Transverse colon (tissue), 4 donors: ENCODE results near the gene LARP4B. TPM values are rescaled to one million over a fixed set of nuclear protein-coding genes. Genes with fewer than 3 reads are reported as not detected.

ENCODE experiments used
- DNase-seq: peaks from one replicate; pipeline ENCODE4 v3.0.0-alpha.2; 2019
- H3K27ac ChIP-seq, 4 donors: fragments of 200-600 bp; sonication (generic); 2 replicates each; pipeline ENCODE4 v1.5.1; 2016 to 2018; ENCODE audit warnings: inconsistent platforms in 4 of 4
- H3K27me3 ChIP-seq: fragments of 200-600 bp; sonication (generic); 2 replicates; pipeline ENCODE4 v1.5.1; 2017; ENCODE audit warnings: inconsistent platforms
- H3K36me3 ChIP-seq, 4 donors: fragments of 200-600 bp; sonication (generic); 2 replicates each; pipeline ENCODE4 v1.5.1; 2017 to 2019; ENCODE audit warnings: inconsistent platforms in 4 of 4
- H3K4me1 ChIP-seq, 4 donors: fragments of 200-600 bp; sonication (generic); 2 replicates each; pipeline ENCODE4 v1.5.1; 2017 to 2020; ENCODE audit warnings: inconsistent platforms in 4 of 4
- H3K4me3 ChIP-seq, 4 donors: fragments of 200-600 bp; sonication (generic); 1 replicate in 1 of 4; 2 replicates in 3 of 4; pipeline versions ENCODE4 v1.5.1 to v1.6.1; 2017 to 2019; ENCODE audit warnings: inconsistent platforms in 4 of 4
- H3K9me3 ChIP-seq, 2 donors: fragments of 200-600 bp; sonication (generic); 2 replicates each; pipeline ENCODE4 v1.5.1; 2017 to 2019; ENCODE audit warnings: inconsistent platforms in 2 of 2
- CTCF ChIP-seq, 5 experiments: fragments of 200-600 bp in 3 of 5; fragments of 450-650 bp in 2 of 5; sonication (generic) in 3 of 5; IDR thresholded peaks; 1 replicate in 2 of 5; 2 replicates in 3 of 5; pipeline ENCODE4 v1.5.1; 2016 to 2017; ENCODE audit warnings: antibody characterized with exemption in 5 of 5, inconsistent platforms in 3 of 5, mild to moderate bottlenecking in 2 of 5, moderate library complexity in 1 of 5
- EP300 ChIP-seq: sonication (generic); formaldehyde crosslinking; IDR thresholded peaks from one replicate; pipeline ENCODE4 v1.6.1; 2017; ENCODE audit warnings: antibody characterized with exemption, low read depth
- POLR2A ChIP-seq: fragments of 450-650 bp; IDR thresholded peaks from one replicate; pipeline ENCODE4 v1.6.1; 2016; ENCODE audit warnings: antibody characterized with exemption, mild to moderate bottlenecking, moderate library complexity
- POLR2AphosphoS5 ChIP-seq, 3 donors: sonication (generic); formaldehyde crosslinking; IDR thresholded peaks; one replicate each; pipeline ENCODE4 v1.6.1; 2016; ENCODE audit warnings: antibody characterized with exemption in 3 of 3
- whole genome bisulfite sequencing, 2 donors: methylation state at CpG; one replicate each; pipeline ENCODE4 v1.1.5; 2018; ENCODE audit warnings: low coverage in 1 of 2; 5-methylcytosine and 5-hydroxymethylcytosine counted together
- in situ Hi-C, 4 donors: fragments of 200-750 bp; cut with MboI; loops; one replicate each; pipeline versions ENCODE4 v1.15.0 to v1.15.1; 2017; ENCODE audit warnings: low sequenced_read_pairs in 3 of 4, low pct_ligation_motif_present in 1 of 4, low pct_unique_long_range_greater_than_20kb in 1 of 4
- intact Hi-C: fragments of 100-400 bp; cut with DNase I; formaldehyde crosslinking; loops from one replicate; pipeline ENCODE4 v1.15.1; 2023; ENCODE audit warnings: low total_unique reads
- total RNA-seq, 4 donors: library from RNA; depleted of rRNA; stranded (reverse); fragments of >200 nt; gene quantifications; one replicate each; pipeline ENCODE4 v1.1.0, GENCODE V29; 2016

LARP4B gene
- total RNA-seq, 4 donors from 2014 or later, result 89.2 to 148 (median 96.4) TPM

- H3K4me1 ChIP-seq, result peaks cover 22 to 53% (median 41%) of the 10 kb centered on the region in 4 donors
- TF ChIP-seq POLR2AphosphoS5 (IDR thresholded peaks at IDR 0.05) (peak in 2 of 3 donors; percentile 55 to 56), EP300 (no peak), POLR2A (peak; percentile 49)
- intact Hi-C loops, result no loop called here
- H3K36me3 ChIP-seq, result no peaks in the 10 kb centered on the region
- WGBS, 2 donors, result 0% methylated on average over 1 to 36 of the region's 63 CpGs
- peak overlapping the region; percentile 89 to 98 (median 91) for H3K4me3 ChIP-seq
- no peaks in the 10 kb centered on the region for H3K9me3 ChIP-seq
- in situ Hi-C loops, result no loop called here
- DNase-seq, result peak; percentile 76
- H3K27me3 ChIP-seq, result no peaks in the 10 kb centered on the region
- peak overlapping the region; percentile 96 to 99 (median 98) for H3K27ac ChIP-seq
Observed at GRCh38 chr10:930625-931325, 730 bp downstream of the LARP4B start.

- Histone ChIP-seq H3K36me3 (no peaks in the 10 kb centered on the region), H3K4me1 (peaks cover 23 to 60% (median 46%) of the 10 kb centered on the region in 4 donors), H3K27ac (peak overlapping the region; percentile 96 to 99 (median 98)), H3K9me3 (no peaks in the 10 kb centered on the region), H3K27me3 (no peaks in the 10 kb centered on the region), H3K4me3 (peak overlapping the region; percentile 48 to 98 (median 90))
- intact Hi-C loops (no loop called here), in situ Hi-C loops (no loop called here)
- 2 to 5% methylated on average over 14 of the region's 14 CpGs for WGBS, 2 donors
- TF ChIP-seq CTCF (IDR thresholded peaks at IDR 0.05), result no peak
- no peak for TF ChIP-seq POLR2AphosphoS5 (IDR thresholded peaks at IDR 0.05)
- no peak for TF ChIP-seq EP300
- TF ChIP-seq POLR2A, result no peak
- no peak for DNase-seq
Observed at GRCh38 chr10:929960-930624, 1.4 kb downstream of the LARP4B start.

GRCh38 chr10:927131-927530, 4.4 kb downstream of the LARP4B start:
- Histone ChIP-seq H3K27me3 (no peaks in the 10 kb centered on the region), H3K36me3 (no peaks in the 10 kb centered on the region), H3K4me1 (peaks cover 31 to 79% (median 57%) of the 10 kb centered on the region in 4 donors), H3K4me3 (no peak overlapping the region), H3K27ac (peak overlapping the region in 2 of 4 donors; percentile 44 to 55), H3K9me3 (no peaks in the 10 kb centered on the region)
- 33 to 45% methylated on average over 2 of the region's 2 CpGs for WGBS, 2 donors
- in situ Hi-C loops, result no loop called here
- intact Hi-C loops, result no loop called here
- TF ChIP-seq CTCF (IDR thresholded peaks at IDR 0.05) (no peak), POLR2A (no peak), POLR2AphosphoS5 (IDR thresholded peaks at IDR 0.05) (no peak), EP300 (no peak)
- no peak for DNase-seq

- H3K4me3 ChIP-seq, result no peak overlapping the region
- H3K36me3 ChIP-seq, result no peaks in the 10 kb centered on the region
- intact Hi-C loops (no loop called here), in situ Hi-C loops (no loop called here)
- peak overlapping the region; percentile 30 to 55 (median 43) for H3K27ac ChIP-seq
- DNase-seq, result peak; percentile 56
- 33 to 47% methylated on average over 2 to 4 of the region's 4 CpGs for WGBS, 2 donors
- H3K9me3 ChIP-seq, result no peaks in the 10 kb centered on the region
- no peak for TF ChIP-seq POLR2A
- TF ChIP-seq EP300, result no peak
- no peak for TF ChIP-seq CTCF (IDR thresholded peaks at IDR 0.05)
- TF ChIP-seq POLR2AphosphoS5 (IDR thresholded peaks at IDR 0.05), result no peak
- H3K27me3 ChIP-seq, result no peaks in the 10 kb centered on the region
- H3K4me1 ChIP-seq, result peaks cover 34 to 89% (median 61%) of the 10 kb centered on the region in 4 donors
Observed at GRCh38 chr10:926075-926698, 5.3 kb downstream of the LARP4B start.
